ENCODE results near the gene RDH5. TPM values are rescaled to one million over a fixed set of nuclear protein-coding genes. Genes with fewer than 3 reads are reported as not detected.

The RDH5 gene, protein sequence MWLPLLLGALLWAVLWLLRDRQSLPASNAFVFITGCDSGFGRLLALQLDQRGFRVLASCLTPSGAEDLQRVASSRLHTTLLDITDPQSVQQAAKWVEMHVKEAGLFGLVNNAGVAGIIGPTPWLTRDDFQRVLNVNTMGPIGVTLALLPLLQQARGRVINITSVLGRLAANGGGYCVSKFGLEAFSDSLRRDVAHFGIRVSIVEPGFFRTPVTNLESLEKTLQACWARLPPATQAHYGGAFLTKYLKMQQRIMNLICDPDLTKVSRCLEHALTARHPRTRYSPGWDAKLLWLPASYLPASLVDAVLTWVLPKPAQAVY
- total RNA-seq (2021) (6.7 and 9.7 TPM in 2 replicates), Bru-seq, nascent RNA (percentile 72 among the genes with signal in this experiment), BruChase-seq, experiment 1, labeled RNA remaining after a 2-hour chase (percentile 70 among the genes with signal in this experiment), BruChase-seq, experiment 2, labeled RNA remaining after a 6-hour chase (percentile 73 among the genes with signal in this experiment)
- long read RNA-seq, result 0 reads

DNA sequence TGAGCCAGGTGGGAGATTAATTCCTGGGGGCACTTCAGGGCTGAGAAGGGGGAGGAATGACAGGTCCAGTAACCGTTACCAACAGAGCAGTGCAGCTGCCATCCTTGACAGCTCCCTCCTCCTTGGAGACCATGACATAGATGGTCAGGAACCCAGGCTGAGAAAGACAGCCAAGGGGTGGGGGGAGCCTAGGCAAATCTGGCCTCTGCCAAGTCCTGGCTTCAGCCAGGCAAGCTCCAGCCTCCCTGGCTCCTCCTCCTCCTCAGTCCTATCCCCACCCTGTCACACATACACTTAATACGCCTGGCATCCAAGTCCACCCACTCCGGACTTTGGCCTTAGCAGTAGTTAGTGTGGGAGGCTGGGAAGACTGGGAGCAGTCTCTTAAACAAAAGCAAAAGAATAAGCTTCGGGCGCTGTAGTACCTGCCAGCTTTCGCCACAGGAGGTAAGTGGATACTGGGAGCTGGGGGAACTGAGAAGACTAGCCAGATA is at the start of gene RDH5:
RDH5 (plus strand) TSS at position 323 of the 494 bp plus-strand sequence. CDS start 792 bp downstream, outside the sequence.
- peaks cover 43% of the 10 kb centered on the region for H3K4me1 ChIP-seq (ENCODE audit: insufficient read depth, low read length, poor library complexity, severe bottlenecking)
- H3K27me3 ChIP-seq (replicated peaks; ENCODE audit: insufficient read depth, low read depth, low read length, poor library complexity), result no peaks in the 10 kb centered on the region
- CTCF ChIA-PET, result interaction anchor here (0.5 kb wide), 1 partner anchor 62 kb away, joined by 3 read pairs; no protein-coding TSS in a partner anchor
- no peaks in the 10 kb centered on the region for H3K9me3 ChIP-seq (ENCODE audit: low read depth, low read length, poor library complexity, severe bottlenecking)
- H3K27ac ChIP-seq (ENCODE audit: low read depth, low read length, poor library complexity, severe bottlenecking), result peak within 1 kb of the TSS; percentile 28
- peaks cover 11% of the 10 kb centered on the region for H3K36me3 ChIP-seq (ENCODE audit: insufficient read depth, low read length, poor library complexity, severe bottlenecking)
- no peak for TF ChIP-seq EZH2 (IDR thresholded peaks at IDR 0.05; ENCODE audit: borderline replicate concordance, low read depth, low read length, poor library complexity, severe bottlenecking)
- TF ChIP-seq, protein P1, sequence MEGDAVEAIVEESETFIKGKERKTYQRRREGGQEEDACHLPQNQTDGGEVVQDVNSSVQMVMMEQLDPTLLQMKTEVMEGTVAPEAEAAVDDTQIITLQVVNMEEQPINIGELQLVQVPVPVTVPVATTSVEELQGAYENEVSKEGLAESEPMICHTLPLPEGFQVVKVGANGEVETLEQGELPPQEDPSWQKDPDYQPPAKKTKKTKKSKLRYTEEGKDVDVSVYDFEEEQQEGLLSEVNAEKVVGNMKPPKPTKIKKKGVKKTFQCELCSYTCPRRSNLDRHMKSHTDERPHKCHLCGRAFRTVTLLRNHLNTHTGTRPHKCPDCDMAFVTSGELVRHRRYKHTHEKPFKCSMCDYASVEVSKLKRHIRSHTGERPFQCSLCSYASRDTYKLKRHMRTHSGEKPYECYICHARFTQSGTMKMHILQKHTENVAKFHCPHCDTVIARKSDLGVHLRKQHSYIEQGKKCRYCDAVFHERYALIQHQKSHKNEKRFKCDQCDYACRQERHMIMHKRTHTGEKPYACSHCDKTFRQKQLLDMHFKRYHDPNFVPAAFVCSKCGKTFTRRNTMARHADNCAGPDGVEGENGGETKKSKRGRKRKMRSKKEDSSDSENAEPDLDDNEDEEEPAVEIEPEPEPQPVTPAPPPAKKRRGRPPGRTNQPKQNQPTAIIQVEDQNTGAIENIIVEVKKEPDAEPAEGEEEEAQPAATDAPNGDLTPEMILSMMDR (conservative IDR thresholded peaks at IDR 0.05; ENCODE audit: low read depth, low read length), result no peak
- POLR2A ChIA-PET (ENCODE audit: low non-redundant PET), result no interaction called here
- intact Hi-C loops (cut with micrococcal nuclease; ENCODE audit: unreplicated experiment), result loop anchor here (5.0 kb wide), 1 partner anchor 63 kb away; no protein-coding TSS in a partner anchor
- BruUV-seq (replicated peaks), result no TSS peak
- no peak within 1 kb of the TSS for H3K4me3 ChIP-seq (ENCODE audit: low read depth, low read length, poor library complexity, severe bottlenecking)
- DNase-seq (ENCODE audit: low spot score), result no peak

DNA sequence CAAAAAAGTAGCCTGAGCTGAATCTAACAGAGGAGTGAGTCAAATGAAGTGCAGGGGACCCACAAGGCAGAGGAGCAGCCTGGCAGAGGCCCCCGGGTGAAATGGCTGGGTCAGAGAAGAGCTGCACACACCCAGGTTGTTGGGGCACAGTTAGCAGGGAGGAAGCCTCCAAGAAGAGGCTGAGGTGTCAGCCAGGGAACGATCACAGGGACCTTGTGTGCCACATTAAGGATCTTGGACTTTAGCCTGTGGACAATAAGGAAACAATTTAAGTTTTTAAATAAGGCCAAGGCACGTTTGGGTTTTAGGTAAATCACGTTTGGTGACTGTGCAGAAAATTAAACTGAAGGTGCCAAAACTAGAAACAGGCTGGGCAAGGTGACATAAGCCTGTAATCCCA is 48.4 kb upstream of the RDH5 start:
- H3K27me3 ChIP-seq (replicated peaks; ENCODE audit: insufficient read depth, low read depth, low read length, poor library complexity), result no peaks in the 10 kb centered on the region
- DNase-seq (ENCODE audit: low spot score), result no peak
- TF ChIP-seq EZH2 (IDR thresholded peaks at IDR 0.05; ENCODE audit: borderline replicate concordance, low read depth, low read length, poor library complexity, severe bottlenecking), result no peak
- TF ChIP-seq, protein P1 (conservative IDR thresholded peaks at IDR 0.05; ENCODE audit: low read depth, low read length), result no peak
- intact Hi-C loops (cut with micrococcal nuclease; ENCODE audit: unreplicated experiment), result no loop called here
- no TSS peak for BruUV-seq (replicated peaks)
- H3K36me3 ChIP-seq (ENCODE audit: insufficient read depth, low read length, poor library complexity, severe bottlenecking), result no peaks in the 10 kb centered on the region
- POLR2A ChIA-PET (ENCODE audit: low non-redundant PET), result no interaction called here
- CTCF ChIA-PET, result no interaction called here
- H3K4me3 ChIP-seq (ENCODE audit: low read depth, low read length, poor library complexity, severe bottlenecking), result no peak overlapping the region
- H3K27ac ChIP-seq (ENCODE audit: low read depth, low read length, poor library complexity, severe bottlenecking), result no peak overlapping the region
- no peaks in the 10 kb centered on the region for H3K9me3 ChIP-seq (ENCODE audit: low read depth, low read length, poor library complexity, severe bottlenecking)
- no peaks in the 10 kb centered on the region for H3K4me1 ChIP-seq (ENCODE audit: insufficient read depth, low read length, poor library complexity, severe bottlenecking)

DNA sequence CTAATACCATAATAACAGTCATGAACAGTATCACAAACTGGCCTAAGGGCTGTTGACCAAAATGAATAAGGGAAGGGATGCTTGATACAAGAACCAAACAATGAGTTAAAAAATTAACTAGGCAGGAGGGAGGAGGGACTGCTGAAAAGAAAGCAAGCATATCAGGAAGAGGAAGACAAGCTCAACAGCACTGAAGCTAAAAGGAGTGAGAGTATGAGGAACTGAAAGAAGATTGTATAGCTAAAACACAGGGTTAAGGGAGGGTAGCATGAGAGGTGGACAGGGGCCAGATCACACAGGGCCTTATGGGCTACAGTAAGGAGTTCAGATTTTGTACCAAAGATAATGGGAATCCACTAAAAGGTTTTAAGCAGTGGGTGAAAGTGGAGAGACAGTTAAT is 46.6 kb upstream of the RDH5 start:
- Histone ChIP-seq H3K27me3 (replicated peaks; ENCODE audit: insufficient read depth, low read depth, low read length, poor library complexity) (no peaks in the 10 kb centered on the region), H3K36me3 (ENCODE audit: insufficient read depth, low read length, poor library complexity, severe bottlenecking) (no peaks in the 10 kb centered on the region), H3K27ac (ENCODE audit: low read depth, low read length, poor library complexity, severe bottlenecking) (no peak overlapping the region), H3K4me1 (ENCODE audit: insufficient read depth, low read length, poor library complexity, severe bottlenecking) (no peaks in the 10 kb centered on the region), H3K4me3 (ENCODE audit: low read depth, low read length, poor library complexity, severe bottlenecking) (no peak overlapping the region), H3K9me3 (ENCODE audit: low read depth, low read length, poor library complexity, severe bottlenecking) (no peaks in the 10 kb centered on the region)
- intact Hi-C loops (cut with micrococcal nuclease; ENCODE audit: unreplicated experiment), result no loop called here
- BruUV-seq (replicated peaks), result no TSS peak
- no peak for DNase-seq (ENCODE audit: low spot score)
- TF ChIP-seq, protein P1 (conservative IDR thresholded peaks at IDR 0.05; ENCODE audit: low read depth, low read length), result no peak
- no peak for TF ChIP-seq EZH2 (IDR thresholded peaks at IDR 0.05; ENCODE audit: borderline replicate concordance, low read depth, low read length, poor library complexity, severe bottlenecking)
- POLR2A ChIA-PET (ENCODE audit: low non-redundant PET), result interaction anchor here (0.6 kb wide), 1 partner anchor 196 kb away, joined by 3 read pairs; no protein-coding TSS in a partner anchor
- CTCF ChIA-PET, result no interaction called here

All from A673 (cell line).